DMS53 treated with DMSO at 0.1 percent for 48 hours (cell line): ENCODE measurements around the gene SLC33A1.
A peak's percentile ranks its signal among the peaks of the same experiment; 100 is the strongest.
"Not testable (repeated sequence)": the region's sequence is repeated elsewhere in the genome, so short reads cannot be mapped to it uniquely, and the experiment has no call there.

Source experiments
- DNase-seq: peaks from one replicate; lab custom pipeline; 2025; ENCODE audit not compliant: unreplicated experiment; lab: John Stamatoyannopoulos, UW

The SLC33A1 gene

GRCh38 chr3:155854141-155854940 is at the start of gene SLC33A1:
Gene SLC33A1, minus strand, starts transcription at chr3:155854427. Its CDS starts 430 bp downstream, at chr3:155853997.
- peak; percentile 98 for DNase-seq

GRCh38 chr3:155895379-155895900 is 41.2 kb upstream of the SLC33A1 start:
- no peak for DNase-seq

- no peak for DNase-seq
Observed at GRCh38 chr3:155891321-155891720, 37.1 kb upstream of the SLC33A1 start.

- DNase-seq, result no peak
Observed at GRCh38 chr3:155890671-155891190, 36.5 kb upstream of the SLC33A1 start.

- DNase-seq, result no peak
Observed at GRCh38 chr3:155889952-155890351, 35.7 kb upstream of the SLC33A1 start.

- no peak for DNase-seq
Observed at GRCh38 chr3:155889212-155889611, 35.0 kb upstream of the SLC33A1 start.

- no peak for DNase-seq
Observed at GRCh38 chr3:155886915-155887314, 32.7 kb upstream of the SLC33A1 start.

GRCh38 chr3:155886348-155886747 is 32.1 kb upstream of the SLC33A1 start:
- DNase-seq, result not testable (repeated sequence)

GRCh38 chr3:155885292-155885691 is 31.1 kb upstream of the SLC33A1 start:
- DNase-seq, result no peak

- no peak for DNase-seq
Observed at GRCh38 chr3:155884292-155884691, 30.1 kb upstream of the SLC33A1 start.

GRCh38 chr3:155880286-155880685 is 26.1 kb upstream of the SLC33A1 start:
- no peak for DNase-seq

- no peak for DNase-seq
Observed at GRCh38 chr3:155876503-155876902, 22.3 kb upstream of the SLC33A1 start.

GRCh38 chr3:155876037-155876436 is 21.8 kb upstream of the SLC33A1 start:
- no peak for DNase-seq

- DNase-seq, result no peak
Observed at GRCh38 chr3:155872904-155873646, 18.8 kb upstream of the SLC33A1 start.

- DNase-seq, result no peak
Observed at GRCh38 chr3:155871746-155872158, 17.5 kb upstream of the SLC33A1 start.

- DNase-seq, result no peak
Observed at GRCh38 chr3:155870945-155871745, 16.9 kb upstream of the SLC33A1 start.

- DNase-seq, result peak; percentile 82
Observed at GRCh38 chr3:155870133-155870944, 16.1 kb upstream of the SLC33A1 start, which contains the start of gene GMPS. Gene GMPS, plus strand, starts transcription at chr3:155870650. Its CDS starts 221 bp downstream, at chr3:155870871.

- no peak for DNase-seq
Observed at GRCh38 chr3:155869691-155870090, 15.5 kb upstream of the SLC33A1 start.

GRCh38 chr3:155863072-155863784 is 9.0 kb upstream of the SLC33A1 start:
- no peak for DNase-seq
